Lower leg skin (tissue), 4 donors: ENCODE data around the gene TMEM255A. TPM values are rescaled to one million over a fixed set of nuclear protein-coding genes. Genes with fewer than 3 reads are reported as not detected.

Experiments used
- DNase-seq, 2 donors: peaks; one replicate each; pipeline ENCODE4 v3.0.0-alpha.2; 2019; ENCODE audit warnings: low spot score in 2 of 2
- H3K4me3 ChIP-seq: fragments of 200-600 bp; sonication (generic); 2 replicates; pipeline ENCODE4 v1.5.1; 2017; ENCODE audit warnings: mild to moderate bottlenecking, low read depth; ENCODE audit not compliant: poor library complexity, severe bottlenecking
- CTCF ChIP-seq, 3 donors: fragments of 450-650 bp; IDR thresholded peaks; one replicate each; pipeline ENCODE4 v1.5.1; 2016; ENCODE audit warnings: antibody characterized with exemption in 3 of 3, mild to moderate bottlenecking in 3 of 3, moderate library complexity in 2 of 3
- POLR2A ChIP-seq, 2 donors: fragments of 450-650 bp; IDR thresholded peaks; one replicate each; pipeline ENCODE4 v1.6.1; 2016 to 2017; ENCODE audit warnings: antibody characterized with exemption in 2 of 2, mild to moderate bottlenecking in 1 of 2, moderate library complexity in 1 of 2
- WGBS, 2 donors: methylation state at CpG; one replicate each; pipeline ENCODE4 v1.1.5; 2018; 5-methylcytosine and 5-hydroxymethylcytosine counted together
- intact Hi-C: fragments of 100-400 bp; cut with DNase I; formaldehyde crosslinking; loops from one replicate; pipeline ENCODE4 v1.15.0; 2023; ENCODE audit warnings: low total_unique reads
- total RNA-seq, 4 donors: library from RNA; depleted of rRNA; stranded (reverse); fragments of >200 nt; gene quantifications; one replicate each; pipeline ENCODE4 v1.1.0, GENCODE V29; 2016

Gene TMEM255A
- total RNA-seq, 4 donors from 2014 or later: 1.7 to 4.3 (median 3.0) TPM

- no peak for TF ChIP-seq CTCF (IDR thresholded peaks at IDR 0.05)
- no peak for TF ChIP-seq POLR2A (IDR thresholded peaks at IDR 0.05)
- intact Hi-C loops: no loop called here
- no peak for DNase-seq
- no peak overlapping the region for H3K4me3 ChIP-seq
Measured at GRCh38 chrX:120294651-120295050, 16.6 kb downstream of the TMEM255A start.

GRCh38 chrX:120293015-120293414, 18.2 kb downstream of the TMEM255A start:
- no peak for TF ChIP-seq CTCF (IDR thresholded peaks at IDR 0.05)
- no peak for TF ChIP-seq POLR2A (IDR thresholded peaks at IDR 0.05)

GRCh38 chrX:120291211-120291610, 20.1 kb downstream of the TMEM255A start:
- 86 to 91% methylated on average over 6 of the region's 6 CpGs for WGBS, 2 donors

More at GRCh38 chrX:120293015-120293414, 18.2 kb downstream of the TMEM255A start:
- no peak overlapping the region for H3K4me3 ChIP-seq
- intact Hi-C loops: no loop called here
- 58 to 63% methylated on average over 2 of the region's 2 CpGs for WGBS, 2 donors
- DNase-seq: no peak

GRCh38 chrX:120290107-120290506, 21.2 kb downstream of the TMEM255A start:
- no peak for DNase-seq
- TF ChIP-seq CTCF (IDR thresholded peaks at IDR 0.05) (no peak), POLR2A (IDR thresholded peaks at IDR 0.05) (no peak)
- no peak overlapping the region for H3K4me3 ChIP-seq
- intact Hi-C loops: no loop called here

More at GRCh38 chrX:120291211-120291610, 20.1 kb downstream of the TMEM255A start:
- no peak for TF ChIP-seq CTCF (IDR thresholded peaks at IDR 0.05)
- no peak for TF ChIP-seq POLR2A (IDR thresholded peaks at IDR 0.05)
- no peak overlapping the region for H3K4me3 ChIP-seq
- DNase-seq: no peak
- intact Hi-C loops: no loop called here

- H3K4me3 ChIP-seq: no peak overlapping the region
- 48 to 62% methylated on average over 2 to 3 of the region's 3 CpGs for WGBS, 2 donors
- no peak for DNase-seq
- TF ChIP-seq POLR2A (IDR thresholded peaks at IDR 0.05) (no peak), CTCF (IDR thresholded peaks at IDR 0.05) (no peak)
- intact Hi-C loops: no loop called here
Measured at GRCh38 chrX:120287513-120288112, 23.6 kb downstream of the TMEM255A start.
